Mesenteric fat pad (tissue), 1 donor: Measurements from ENCODE around the gene KRT33A. TPM values are rescaled to one million over a fixed set of nuclear protein-coding genes. Genes with fewer than 3 reads are reported as not detected.
"Not testable (repeated sequence)": the region's sequence is repeated elsewhere in the genome, so short reads cannot be mapped to it uniquely, and the experiment has no call there.

ENCODE experiments used
- DNase-seq: peaks from one replicate; pipeline ENCODE4 v3.0.0-alpha.2; 2020; ENCODE audit warnings: low spot score
- total RNA-seq: library from RNA; stranded (reverse); fragmentation: NEBNext Ultra II Directional; extraction: Animal tissue kit (Norgen Biotek cat#: 25700); gene quantifications from one replicate; pipeline ENCODE4 v1.2.1, GENCODE V29; 2021
- donor health status: DM: yes; HTN: yes; CAD: no.

KRT33A gene
- total RNA-seq, 1 donor from 2014 or later, result not detected

DNA sequence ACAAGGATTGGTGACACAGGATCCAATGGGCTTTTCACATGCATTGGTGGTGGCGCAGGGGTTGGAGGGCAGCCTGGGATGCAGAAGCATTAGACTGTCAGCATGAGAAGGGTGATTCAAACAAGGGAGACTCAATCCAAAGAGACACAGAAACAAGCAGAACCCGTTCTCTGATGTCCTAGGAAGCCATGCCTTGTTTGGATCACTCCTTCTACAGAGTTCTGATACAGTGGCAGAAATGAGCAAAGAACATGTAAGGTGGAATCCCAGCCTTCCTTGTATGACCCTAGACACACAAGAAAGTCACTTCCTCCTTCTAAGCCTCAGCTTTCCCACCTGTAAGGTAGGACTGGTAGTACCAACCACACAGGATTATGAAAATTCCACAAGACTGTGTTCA, 13.3 kb upstream of the KRT33A start:
- DNase-seq, result no peak

GRCh38 chr17:41360296-41360995, 9.8 kb upstream of the KRT33A start:
- DNase-seq, result no peak

DNA sequence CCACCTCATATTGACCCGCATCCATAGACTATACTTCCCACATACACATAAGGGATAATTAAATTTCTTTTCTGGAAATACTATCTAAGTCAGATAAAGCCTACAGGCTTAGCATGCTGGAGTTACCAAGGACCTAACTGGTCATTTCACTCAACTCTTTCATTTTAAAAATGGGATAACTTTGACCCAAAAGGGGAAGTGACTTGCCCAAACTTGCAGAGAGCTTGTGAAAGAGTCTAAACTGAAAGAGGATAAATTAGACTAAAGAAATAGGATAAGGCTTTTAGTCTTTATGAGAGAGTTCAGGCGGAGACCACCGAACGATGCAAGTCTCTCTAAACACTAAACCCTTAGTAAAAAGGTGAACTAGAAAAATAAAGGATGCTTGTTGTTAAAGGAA, 3.9 kb upstream of the KRT33A start:
- no peak for DNase-seq

GRCh38 chr17:41352597-41353366, 2.2 kb upstream of the KRT33A start:
- no peak for DNase-seq

GRCh38 chr17:41351177-41351576, 549 bp upstream of the KRT33A start:
- no peak for DNase-seq

DNA sequence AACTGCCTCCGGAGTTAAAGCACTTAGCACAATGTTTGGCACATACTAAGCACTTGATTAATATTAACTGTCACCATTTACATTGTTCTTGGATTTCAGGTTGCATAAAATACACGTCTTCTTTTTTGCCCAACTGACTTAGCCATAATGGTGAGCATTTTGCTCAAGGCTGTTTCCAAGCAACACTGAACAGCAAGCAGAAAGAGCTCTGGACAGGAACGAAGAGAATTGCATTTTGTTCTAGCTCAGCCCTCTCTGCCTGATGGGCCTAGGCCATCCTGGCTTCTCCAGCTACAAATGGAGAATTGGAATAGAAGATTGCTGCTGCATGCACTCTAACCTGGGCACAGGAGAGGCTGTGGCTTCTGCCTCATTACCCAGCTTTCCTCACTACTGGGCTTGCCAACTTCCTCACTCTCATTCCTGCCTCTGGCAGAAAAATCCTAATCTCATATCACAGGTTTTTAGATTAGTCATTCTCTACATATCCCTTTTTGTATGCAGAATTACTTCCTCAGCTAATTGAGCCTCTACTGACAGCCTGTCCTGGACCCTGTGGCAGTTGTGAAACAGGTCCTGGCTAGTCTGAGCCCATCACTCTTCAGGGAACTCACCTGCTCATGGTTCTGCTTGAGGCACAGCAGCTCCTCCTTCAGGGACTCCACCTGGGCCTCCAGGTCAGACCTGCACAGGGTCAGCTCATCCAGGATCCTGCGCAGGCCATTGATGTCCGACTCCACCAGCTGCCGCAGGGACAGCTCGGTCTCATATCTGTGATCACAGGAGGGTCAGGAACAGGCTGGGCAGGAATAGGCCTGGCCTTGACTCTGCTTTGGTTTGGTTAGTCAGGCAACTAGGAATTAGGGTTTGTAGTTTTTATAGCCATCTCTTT, 2.5 kb downstream of the KRT33A start:
- DNase-seq, result no peak

- DNase-seq, result not testable (repeated sequence)
These were observed 4.2 kb downstream of the KRT33A start for GRCh38 chr17:41346421-41346820.

DNA sequence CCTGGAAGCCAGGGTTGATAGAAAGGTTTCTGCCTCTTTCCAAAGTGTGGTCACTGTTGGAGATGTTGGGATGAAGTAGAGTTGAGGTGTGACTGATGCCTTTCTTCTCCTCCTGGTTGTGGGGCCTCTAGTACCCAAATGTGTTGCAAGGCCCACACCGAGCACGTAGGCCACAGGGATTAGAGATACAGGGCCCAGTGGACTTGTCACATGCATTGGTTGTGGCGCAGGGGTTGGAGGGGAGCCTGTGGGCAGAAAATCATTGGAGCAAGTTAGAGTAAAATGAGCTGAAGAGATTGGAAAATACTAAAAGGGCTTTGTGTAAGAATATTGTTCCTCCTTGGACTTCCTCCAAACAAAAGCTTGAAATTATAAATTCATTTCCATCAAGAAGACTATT, 4.6 kb downstream of the KRT33A start:
- DNase-seq, result no peak

DNA sequence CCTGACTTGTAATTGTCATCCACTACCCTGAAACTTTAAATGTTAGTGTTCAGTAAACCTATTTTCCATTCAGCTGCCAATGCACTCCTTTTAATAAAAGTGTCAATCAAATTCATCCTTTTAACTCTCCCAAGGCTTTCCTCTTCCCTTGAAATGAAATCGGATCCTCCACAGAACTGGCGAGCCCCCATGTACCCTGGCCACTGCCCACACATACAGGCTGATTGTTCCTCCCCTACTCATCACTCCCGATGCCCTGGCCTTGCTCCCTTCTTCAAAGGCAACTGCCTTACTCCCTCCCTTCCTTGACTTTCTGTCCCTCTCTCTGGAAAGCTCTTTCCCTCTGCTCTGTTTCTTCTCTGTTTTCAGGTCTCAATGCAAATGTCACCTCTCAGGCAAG, 7.6 kb downstream of the KRT33A start:
- no peak for DNase-seq

GRCh38 chr17:41340934-41341861, 9.4 kb downstream of the KRT33A start:
- DNase-seq, result no peak

GRCh38 chr17:41340494-41340893, 10.1 kb downstream of the KRT33A start:
- no peak for DNase-seq

GRCh38 chr17:41339571-41340172, 11.0 kb downstream of the KRT33A start:
- no peak for DNase-seq

- no peak for DNase-seq
These were observed 11.6 kb downstream of the KRT33A start for GRCh38 chr17:41338961-41339485.

DNA sequence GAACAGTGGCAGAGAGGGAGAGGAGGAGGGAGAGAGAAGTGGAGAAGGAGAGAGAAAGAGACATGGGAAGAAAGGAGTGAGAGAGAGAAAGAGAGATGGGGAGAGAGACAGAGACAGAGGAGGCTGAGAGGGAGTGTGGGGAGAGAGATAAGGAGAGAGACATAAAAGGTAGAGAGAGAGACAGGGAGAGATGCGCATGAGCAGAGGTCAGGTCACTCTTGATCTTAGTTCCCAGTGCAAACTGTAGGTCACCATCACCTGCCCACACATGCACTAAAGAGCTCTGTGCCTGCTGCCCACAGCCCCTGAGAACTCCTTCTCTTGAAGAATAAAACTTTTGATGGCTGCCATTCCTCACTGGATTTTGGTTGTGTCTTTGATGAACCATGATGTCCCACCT, 14.9 kb downstream of the KRT33A start:
- DNase-seq, result no peak

- no peak for DNase-seq
These were observed 16.0 kb downstream of the KRT33A start for GRCh38 chr17:41334385-41335305.

- DNase-seq, result no peak
These were observed 16.8 kb downstream of the KRT33A start for GRCh38 chr17:41333836-41334235.

DNA sequence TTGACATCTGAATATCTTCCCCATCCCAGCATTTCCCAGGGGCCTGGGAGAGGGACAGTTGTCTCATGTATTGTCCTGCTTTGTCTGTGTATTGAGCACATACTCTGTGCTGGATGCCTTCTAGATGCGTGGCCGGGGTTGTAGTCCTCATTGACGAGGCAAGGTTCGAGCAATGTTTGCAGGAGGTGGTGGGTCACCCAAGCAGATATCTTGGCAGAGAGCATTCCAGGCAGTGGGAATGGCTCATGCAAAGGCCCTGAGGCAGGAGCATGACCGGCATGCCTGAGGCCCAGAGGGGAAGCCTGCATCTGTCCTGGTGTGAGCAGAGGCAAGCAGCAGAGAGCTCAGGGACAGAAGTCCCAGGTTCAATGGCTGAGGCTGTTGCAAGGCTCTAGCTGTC, 17.5 kb downstream of the KRT33A start:
- no peak for DNase-seq

DNA sequence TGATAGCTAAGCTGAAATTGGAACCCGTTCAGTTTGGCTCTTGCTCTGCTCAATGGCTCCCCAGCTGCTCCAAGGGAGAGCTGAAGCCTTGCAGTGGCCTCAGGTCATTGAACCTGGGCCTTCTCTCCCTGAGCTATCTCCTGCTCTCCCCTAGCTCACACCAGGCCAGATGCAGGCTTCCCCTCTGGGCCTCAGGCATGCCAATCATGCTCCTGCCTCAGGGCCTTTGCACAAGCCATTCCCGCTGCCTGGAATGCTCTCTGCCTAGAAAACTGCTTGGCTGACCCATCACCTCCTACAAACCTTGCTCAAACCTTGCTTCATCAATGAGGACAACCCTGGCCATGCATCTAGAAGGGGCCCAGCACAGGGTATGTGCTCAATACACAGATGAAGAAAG, 18.4 kb downstream of the KRT33A start:
- no peak for DNase-seq

DNA sequence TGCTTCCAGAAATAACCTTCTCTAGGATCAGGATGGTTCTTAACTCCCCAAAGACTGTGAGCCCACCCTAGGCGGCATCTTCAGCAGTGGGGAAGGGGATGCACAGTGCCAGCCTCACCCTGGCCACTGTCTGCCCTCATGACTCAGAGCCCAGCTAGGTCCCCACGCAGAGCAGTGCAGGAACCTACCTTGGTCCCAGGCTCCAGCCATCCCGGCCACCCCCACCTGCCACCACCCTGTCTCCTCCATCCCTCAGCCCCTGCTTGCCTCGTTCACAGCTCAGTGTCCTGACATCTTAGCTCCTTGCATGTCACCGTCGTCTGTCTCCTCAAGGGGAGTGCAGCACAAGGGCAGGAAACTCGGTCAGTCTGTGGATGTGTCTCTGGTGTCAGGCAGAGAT, 19.0 kb downstream of the KRT33A start:
- DNase-seq, result no peak
